Upper lobe of left lung (tissue), 4 donors: ENCODE measurements around the gene CRY1.

ENCODE experiments used
- EP300 ChIP-seq, 4 donors: sonication (generic); formaldehyde crosslinking; IDR thresholded peaks; one replicate each; pipeline ENCODE4 v1.5.1; 2017; ENCODE audit warnings: antibody characterized with exemption in 4 of 4, control low read depth in 2 of 4
- POLR2AphosphoS5 ChIP-seq, 2 donors: sonication (generic); formaldehyde crosslinking; IDR thresholded peaks; one replicate each; pipeline ENCODE4 v1.5.1; 2017; ENCODE audit warnings: antibody characterized with exemption in 2 of 2
- TF ChIP-seq, protein P1 (sequence below), 6 experiments: fragments of 450-650 bp in 4 of 6; fragments of 200-600 bp in 2 of 6; sonication (generic) in 2 of 6; IDR thresholded peaks; one replicate each; pipeline ENCODE4 v1.5.1; 2016 to 2019; ENCODE audit warnings: antibody characterized with exemption in 6 of 6

DNA sequence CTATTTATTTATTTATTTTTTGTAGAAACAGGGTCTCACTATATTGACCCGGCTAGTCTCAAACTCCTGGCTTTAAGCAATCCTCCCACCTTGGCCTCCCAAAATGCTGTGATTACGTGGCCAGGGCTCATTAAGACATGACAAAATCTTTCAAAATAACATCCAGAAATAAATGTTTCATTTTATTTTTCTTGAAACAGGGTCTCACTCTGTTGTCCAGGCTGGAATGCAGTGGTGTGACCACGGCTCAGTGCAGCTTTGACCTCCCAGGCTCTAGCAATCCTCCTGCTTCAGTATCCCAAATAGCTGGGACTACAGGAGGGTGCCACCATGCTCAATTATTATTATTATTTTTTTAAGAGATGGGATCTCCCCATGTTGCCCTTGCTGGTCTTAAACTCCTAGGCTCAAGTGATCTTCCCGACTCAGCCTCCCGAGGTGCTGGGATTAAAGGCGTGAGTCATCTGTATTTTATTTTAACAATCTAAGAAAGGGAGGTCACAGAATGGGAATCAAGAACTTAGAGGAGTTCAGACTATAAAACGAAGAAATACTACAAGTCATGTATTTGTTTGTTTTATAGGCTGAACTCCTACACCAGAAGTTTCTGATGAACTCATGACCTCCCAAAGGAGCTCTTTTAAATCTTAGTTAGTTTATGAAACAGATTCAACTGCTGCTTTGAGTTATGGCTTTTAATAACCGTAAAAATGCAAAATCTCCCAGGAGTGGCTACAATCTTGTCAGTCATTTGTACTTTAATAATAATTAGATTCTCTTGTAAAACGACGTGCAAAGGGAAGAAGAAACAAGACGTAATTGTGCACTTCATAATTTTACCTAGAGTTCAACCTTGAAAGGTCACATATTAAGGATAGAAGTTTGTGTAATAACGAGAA is 139.7 kb downstream of the CRY1 start:
- TF ChIP-seq, protein P1, sequence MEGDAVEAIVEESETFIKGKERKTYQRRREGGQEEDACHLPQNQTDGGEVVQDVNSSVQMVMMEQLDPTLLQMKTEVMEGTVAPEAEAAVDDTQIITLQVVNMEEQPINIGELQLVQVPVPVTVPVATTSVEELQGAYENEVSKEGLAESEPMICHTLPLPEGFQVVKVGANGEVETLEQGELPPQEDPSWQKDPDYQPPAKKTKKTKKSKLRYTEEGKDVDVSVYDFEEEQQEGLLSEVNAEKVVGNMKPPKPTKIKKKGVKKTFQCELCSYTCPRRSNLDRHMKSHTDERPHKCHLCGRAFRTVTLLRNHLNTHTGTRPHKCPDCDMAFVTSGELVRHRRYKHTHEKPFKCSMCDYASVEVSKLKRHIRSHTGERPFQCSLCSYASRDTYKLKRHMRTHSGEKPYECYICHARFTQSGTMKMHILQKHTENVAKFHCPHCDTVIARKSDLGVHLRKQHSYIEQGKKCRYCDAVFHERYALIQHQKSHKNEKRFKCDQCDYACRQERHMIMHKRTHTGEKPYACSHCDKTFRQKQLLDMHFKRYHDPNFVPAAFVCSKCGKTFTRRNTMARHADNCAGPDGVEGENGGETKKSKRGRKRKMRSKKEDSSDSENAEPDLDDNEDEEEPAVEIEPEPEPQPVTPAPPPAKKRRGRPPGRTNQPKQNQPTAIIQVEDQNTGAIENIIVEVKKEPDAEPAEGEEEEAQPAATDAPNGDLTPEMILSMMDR (IDR thresholded peaks at IDR 0.05) = no peak
- no peak for TF ChIP-seq POLR2AphosphoS5 (IDR thresholded peaks at IDR 0.05)
- no peak for TF ChIP-seq EP300 (IDR thresholded peaks at IDR 0.05)
